HK-2 (cell line): ENCODE data around the gene TNFSF15.
A peak's percentile ranks its signal among the peaks of the same experiment; 100 is the strongest.
"Not testable (repeated sequence)": the region's sequence is repeated elsewhere in the genome, so short reads cannot be mapped to it uniquely, and the experiment has no call there.

ENCODE experiments used
- DNase-seq: peaks from one replicate; pipeline ENCODE4 v3.0.0-alpha.2; 2018; ENCODE audit not compliant: unreplicated experiment

TNFSF15 gene

DNA sequence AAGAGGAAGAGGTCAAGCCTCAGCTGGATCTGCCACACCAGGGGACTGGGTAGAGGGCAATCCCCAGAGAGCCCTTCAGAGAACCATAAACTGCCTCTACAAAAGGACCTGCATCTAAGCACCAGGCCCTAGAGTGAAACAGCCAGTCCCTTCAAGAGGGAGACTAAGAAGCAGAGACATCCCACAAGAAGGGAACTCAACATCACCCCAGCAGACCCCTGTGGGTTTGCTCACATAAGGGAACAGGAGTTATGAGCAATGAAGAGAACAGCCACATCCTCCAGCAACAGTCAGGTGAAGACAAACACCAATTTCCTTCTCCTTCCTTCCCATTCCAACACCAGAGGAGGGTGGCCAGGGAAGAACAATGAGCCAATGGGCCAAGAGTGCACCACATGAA lies 48.9 kb downstream of the TNFSF15 start:
- DNase-seq: no peak

DNA sequence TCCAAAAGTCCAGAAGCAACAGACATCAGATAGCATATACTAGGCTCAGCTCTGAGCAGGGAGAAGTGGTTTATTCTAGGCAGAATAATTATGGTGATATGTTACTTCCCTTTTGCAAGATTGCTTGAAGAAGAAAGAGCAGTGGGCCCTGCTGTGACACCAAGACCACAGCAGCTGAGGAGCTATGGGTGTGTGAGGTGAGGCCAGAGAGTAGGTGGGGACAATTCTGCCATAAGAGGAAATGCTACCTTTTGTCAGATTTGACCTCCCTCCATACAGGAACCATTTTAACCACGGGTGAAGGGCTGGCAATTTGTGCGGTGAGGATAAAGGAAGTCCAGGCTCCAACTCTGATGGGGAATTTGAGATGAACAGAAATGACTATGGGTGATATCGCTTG lies 51.3 kb downstream of the TNFSF15 start:
- DNase-seq: no peak

DNA sequence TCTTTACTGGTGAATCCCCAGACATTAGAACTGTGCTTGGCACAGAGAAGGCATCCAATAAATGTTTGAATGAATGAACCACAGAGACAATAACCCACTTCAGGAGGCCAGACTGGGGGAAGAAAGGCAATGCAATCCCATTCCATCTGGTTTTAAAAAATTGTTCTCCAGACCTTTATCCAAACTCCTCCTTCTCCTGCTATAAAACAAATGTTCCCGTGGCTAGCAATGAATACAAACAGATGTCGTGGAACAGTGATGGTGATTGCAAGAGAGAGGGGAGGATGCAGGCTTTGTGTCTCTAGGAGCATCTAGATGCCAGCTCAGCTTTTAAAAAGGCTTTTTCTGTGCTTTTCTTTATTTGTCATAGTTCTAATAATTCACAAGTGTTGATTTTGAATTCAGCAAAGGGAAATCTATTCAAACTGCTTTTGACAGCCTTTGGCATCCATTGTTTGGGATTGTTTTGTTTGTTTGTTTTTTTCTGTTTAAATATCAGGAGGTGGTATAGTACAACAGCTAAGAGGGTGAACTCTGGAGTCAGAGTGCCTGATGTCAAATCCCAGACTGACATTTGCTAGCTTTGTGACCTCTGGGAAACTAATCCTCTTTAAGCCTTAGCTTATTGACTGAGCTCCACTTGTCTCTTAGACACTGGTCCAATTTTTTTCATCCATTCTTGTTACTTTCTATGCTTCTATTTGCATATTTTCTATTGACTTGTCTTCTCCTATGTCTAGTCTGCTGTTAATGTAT lies 59.1 kb downstream of the TNFSF15 start:
- DNase-seq: no peak

DNA sequence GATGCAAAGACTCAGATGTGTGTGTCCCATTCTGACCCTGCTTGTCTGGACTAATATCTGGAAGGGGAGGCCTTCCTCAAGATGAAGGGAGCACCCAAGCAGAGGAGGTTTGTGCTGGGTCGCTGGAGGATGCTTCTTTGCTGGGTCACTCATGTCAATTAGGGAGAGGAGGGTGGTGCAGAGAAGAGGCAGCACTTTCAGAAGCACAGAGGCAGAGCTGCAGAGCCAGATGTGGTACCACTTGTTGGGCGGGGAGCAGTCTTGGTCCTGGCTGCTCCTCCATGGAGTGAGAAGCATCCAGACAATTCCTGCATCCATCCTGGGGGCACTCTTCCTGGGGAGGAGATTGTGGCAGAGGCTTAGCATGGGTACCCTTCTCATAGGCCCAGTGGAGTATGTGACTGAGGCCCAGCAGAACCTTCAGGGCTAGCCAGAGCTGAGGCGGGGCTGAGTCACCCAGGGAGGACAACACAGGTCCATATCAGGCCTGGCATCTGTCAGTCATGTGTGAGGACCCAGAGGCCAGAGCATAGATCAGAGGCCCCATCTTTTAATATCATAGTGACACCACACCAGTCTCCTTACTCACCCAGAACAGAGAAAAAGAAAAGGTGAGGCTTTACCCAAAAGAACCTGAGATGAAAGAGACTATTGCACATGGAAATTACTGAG lies 59.8 kb downstream of the TNFSF15 start:
- DNase-seq: no peak

DNA sequence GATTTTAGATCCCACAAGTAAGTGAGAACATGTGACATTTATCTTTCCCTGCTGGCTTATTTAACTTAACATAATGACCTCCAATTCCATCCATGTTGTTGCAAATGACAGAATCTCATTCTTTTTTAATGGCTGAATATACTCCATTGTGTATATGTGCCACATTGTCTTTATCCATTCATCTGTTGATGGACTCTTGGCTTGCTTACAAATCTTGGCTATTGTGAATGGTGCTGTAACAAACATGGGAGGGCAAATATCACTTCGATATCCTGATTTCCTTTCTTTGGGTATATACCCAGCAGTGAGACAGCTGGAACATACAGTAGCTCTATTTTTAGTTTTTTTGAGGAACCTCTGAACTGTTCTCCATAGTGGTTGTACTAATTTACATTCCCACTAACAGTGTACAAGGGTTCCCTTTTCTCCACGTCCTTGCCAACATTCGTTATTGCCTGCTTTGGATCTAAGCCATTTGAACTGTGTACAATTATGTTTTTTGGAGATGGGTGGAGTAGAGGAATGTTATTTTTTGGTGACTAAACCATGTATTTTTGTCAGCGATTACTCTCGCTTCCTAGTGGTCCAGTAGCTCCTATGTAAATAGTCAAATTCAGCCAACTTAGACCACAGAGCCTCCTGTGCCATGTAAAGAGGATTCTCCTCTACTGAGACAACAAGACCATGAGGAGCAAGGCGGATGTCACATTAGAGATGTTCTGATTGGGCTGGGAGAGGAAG lies 60.6 kb downstream of the TNFSF15 start:
- DNase-seq: no peak

DNA sequence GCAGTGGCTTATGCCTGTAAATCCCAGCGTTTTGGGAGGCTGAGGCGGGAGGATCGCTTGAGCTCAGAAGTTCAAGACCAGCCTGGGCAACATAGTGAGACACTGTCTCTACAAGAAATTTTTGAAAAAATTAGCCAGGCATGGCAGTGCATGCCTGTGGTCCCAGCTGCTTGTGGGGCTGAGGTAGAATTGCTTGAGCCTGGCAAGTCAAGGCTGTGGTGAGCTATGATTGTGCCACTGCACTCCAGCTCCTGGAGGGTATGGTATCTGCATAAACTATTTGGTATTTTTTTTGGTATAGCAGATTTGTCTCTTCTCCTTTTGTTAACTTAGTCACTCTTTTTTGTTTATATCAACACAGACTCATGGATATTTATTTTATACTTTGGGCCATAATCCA lies 62.4 kb downstream of the TNFSF15 start:
- DNase-seq: no peak

DNA sequence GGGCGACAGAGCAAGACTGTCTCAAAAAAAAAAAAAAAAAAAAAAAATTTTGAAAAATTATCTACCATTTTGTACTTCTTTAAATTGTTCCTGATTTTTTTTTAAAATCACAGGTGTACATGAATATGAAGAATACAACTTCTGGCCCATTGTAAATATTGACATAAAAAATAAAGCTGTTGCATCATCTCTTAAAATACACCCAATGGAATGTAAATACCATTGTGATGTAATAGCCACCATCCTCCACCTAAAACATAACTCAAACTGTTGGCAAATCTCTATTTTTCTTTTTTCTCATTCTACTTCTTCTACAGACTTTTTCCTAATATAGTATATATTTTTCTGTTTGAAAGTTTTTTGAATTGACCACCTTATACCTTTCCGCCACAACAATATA lies 62.9 kb downstream of the TNFSF15 start:
- no peak for DNase-seq

DNA sequence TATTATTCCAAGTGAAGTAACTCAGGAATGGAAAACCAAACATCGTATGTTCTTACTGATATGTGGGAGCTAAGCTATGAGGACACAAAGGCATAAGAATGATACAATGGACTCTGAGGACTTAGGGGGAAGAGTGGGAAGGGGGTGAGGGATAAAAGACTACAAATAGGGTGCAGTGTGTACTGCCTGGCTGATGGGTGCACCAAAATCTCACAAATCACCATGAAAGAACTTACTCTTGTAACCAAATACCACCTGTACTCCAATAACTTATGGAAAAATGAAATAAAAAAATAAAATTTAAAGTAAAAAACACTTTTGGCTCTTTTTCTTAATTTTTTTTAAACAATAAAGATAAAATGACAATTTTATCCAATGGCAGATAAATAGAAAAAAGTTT lies 64.3 kb downstream of the TNFSF15 start:
- DNase-seq: not testable (repeated sequence)

DNA sequence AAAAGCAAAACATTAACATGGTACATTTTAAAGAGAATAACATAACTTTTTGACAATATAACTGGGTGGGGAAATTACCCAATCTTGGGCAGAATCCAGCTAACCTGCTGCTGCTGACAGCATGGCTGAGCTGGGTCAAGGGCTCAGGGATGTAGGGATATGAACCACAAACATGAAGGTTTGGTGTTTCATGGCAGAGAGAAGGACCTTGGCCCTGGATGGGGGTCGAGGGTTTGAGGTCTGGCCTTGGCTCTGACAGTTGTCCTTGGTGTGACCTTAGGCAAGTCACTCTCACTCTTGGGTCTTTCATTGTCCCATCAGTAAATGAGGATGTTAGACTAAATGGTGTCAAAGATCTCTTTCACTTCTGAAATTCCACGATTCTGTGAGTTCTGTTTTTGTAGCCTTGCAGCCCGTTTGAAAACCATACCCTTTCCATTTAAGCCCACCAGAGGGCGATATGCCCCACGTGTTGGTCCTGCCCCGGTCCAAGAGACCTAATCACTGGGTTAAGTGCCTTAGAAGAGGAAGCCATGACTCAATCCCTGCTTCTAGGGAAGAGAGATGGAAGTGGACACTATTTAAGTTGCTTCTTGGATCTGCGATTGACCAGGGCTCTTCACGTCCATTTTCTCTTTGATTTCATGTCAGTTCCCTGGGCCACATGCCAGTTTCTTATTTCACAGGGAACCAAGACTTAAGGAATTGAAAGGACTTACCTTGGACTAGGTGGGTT lies 67.1 kb downstream of the TNFSF15 start:
- DNase-seq: peak; percentile 71

DNA sequence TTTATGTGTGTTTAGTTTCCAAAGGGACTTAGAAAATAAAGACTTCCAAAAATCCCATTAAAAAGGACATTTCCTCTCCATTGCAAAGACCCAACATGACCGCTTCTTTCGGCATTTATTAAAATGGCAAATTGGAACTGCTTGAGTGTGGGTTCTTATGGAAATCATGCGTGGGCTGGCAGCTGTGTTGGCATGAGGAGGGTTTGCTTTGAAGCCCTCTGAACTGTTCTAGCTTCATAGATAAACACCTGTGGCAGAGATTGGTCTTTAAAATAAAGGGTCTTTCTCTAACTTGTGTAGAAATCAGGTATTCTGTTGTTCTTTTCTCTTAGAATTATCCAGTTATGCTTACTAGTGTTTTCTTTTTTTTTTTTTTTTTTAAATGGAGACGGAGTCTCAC lies 68.0 kb downstream of the TNFSF15 start:
- DNase-seq: no peak

DNA sequence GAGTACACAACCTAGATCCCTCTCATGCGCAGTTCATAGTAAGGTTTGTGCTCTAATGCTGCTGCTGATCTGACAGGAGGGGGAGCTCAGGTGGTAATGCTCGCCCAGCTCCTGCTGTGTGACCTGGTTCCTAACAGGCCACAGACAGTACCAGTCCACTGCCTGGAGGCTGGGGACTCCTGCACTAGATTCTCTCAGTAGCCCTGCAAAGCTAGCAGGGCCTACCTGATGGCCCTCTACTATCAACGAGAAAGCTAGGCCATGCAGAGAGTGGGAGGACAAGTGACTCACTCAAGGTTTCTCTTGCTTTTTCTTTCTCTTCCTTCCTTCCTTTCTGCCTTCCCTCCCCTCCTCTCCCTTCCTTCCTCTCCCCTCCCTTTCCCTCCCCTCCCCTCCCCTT lies 68.7 kb downstream of the TNFSF15 start:
- DNase-seq: no peak

DNA sequence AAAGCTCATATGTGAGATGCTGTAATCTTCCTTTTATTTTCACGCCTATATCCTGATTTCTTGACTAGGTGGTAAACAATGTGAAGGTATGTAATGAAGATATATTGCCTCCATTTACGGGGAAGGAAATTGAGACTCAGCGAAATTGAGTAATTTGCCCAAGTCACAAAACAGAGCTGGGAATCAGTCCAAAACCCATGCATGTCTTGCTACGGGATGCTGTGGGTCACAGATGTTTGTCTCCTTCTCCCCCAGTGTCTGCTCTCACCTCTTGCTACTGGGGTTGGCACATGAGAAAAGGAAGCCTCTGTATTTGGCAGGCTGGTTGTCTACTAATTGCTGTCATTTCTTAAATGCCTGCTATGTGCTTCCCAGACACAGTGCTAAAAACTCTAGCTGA lies 70.1 kb downstream of the TNFSF15 start:
- DNase-seq: no peak

DNA sequence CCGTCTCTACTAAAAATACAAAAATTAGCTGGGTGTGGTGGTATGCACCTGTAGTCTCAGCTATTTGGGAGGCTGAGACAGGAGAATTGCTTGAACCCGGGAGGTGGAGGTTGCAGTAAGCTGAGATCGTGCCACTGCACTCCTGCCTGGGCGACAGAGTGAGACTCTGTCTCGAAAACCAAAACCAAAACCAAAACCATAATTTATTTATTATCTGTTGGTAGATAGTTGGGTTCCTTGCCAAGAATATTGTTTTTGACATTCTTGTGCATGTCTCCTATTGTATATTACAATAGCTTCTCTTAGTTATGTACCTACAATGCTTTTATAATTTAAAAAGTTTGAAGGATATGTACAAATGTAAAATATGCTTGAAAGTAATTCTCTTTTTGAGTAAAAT lies 70.7 kb downstream of the TNFSF15 start:
- not testable (repeated sequence) for DNase-seq
